ENCODE results near the gene IFNA14. TPM values are rescaled to one million over a fixed set of nuclear protein-coding genes. Genes with fewer than 3 reads are reported as not detected.

The IFNA14 gene
- total RNA-seq, result not detected
- not detected for polyA plus RNA-seq
- long read RNA-seq, donor 1, result 0 reads
- long read RNA-seq, donor 2, result 0 reads

DNA sequence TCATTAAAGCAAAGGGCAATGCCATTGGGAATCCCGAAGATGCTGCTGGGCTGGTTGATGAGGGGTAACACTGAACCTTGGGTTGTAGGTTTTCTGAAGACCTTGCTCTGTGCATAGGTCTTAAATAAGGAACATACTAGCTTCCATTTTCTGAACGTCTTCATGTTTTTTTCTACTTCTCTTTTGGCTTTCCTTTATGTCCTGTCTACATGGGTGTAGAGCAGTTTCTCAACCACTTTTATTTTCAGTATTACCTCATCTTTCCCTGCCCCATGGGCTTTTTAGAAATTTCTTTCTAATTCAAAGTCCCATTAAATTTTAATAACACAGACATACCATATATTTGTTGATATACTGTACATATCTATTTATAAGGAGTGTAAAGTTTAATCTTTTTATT is at the start of gene IFNA14:
TSS of gene IFNA14 (minus strand) at position 95 of the 400 bp plus-strand sequence. CDS start at position 25, 70 bp downstream.
- no peak within 1 kb of the TSS for H3K27ac ChIP-seq
- WGBS, 5 donors, result 58 to 63% (median 61%) methylated on average over 2 of the region's 2 CpGs
- peaks cover 0 to 9% (median 0%) of the 10 kb centered on the region in 7 donors for H3K27me3 ChIP-seq (replicated peaks in 1 of 7)
- intact Hi-C loops (cut with DNase I; ENCODE audit: low total_unique reads), result no loop called here
- no peak within 1 kb of the TSS for H3K4me3 ChIP-seq
- H3K4me1 ChIP-seq, result peaks cover 0 to 8% (median 3%) of the 10 kb centered on the region in 6 donors
- H3K36me3 ChIP-seq, result no peaks in the 10 kb centered on the region
- TF ChIP-seq, protein P1, sequence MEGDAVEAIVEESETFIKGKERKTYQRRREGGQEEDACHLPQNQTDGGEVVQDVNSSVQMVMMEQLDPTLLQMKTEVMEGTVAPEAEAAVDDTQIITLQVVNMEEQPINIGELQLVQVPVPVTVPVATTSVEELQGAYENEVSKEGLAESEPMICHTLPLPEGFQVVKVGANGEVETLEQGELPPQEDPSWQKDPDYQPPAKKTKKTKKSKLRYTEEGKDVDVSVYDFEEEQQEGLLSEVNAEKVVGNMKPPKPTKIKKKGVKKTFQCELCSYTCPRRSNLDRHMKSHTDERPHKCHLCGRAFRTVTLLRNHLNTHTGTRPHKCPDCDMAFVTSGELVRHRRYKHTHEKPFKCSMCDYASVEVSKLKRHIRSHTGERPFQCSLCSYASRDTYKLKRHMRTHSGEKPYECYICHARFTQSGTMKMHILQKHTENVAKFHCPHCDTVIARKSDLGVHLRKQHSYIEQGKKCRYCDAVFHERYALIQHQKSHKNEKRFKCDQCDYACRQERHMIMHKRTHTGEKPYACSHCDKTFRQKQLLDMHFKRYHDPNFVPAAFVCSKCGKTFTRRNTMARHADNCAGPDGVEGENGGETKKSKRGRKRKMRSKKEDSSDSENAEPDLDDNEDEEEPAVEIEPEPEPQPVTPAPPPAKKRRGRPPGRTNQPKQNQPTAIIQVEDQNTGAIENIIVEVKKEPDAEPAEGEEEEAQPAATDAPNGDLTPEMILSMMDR (IDR thresholded peaks at IDR 0.05 in 8 of 11, conservative IDR thresholded peaks at IDR 0.05 in 3 of 11), result no peak
- TF ChIP-seq POLR2AphosphoS5 (IDR thresholded peaks at IDR 0.05), result no peak
- no peak for TF ChIP-seq POLR2A (IDR thresholded peaks at IDR 0.05)
- no peaks in the 10 kb centered on the region for H3K9me3 ChIP-seq
- DNase-seq, result no peak

DNA sequence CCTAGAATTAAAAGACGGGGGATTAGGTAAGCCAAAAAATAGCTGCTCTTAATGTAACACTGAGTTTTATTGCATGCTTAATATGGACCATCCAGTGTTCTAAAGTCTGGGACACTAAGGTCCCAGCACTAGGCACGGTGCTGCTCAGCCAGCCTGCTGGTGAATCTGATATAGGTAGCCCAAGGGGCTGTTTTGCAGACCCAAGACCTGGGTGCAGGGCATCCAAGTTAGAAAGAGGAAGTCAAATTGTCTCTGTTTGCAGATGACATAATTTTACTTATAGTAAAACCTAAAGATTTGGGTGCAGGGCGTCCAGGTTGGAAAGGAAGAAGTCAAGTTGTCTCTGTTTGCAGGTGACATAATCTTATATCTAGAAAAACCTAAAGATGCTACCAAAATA is 47.5 kb upstream of the IFNA14 start:
- Histone ChIP-seq H3K27me3 (replicated peaks in 1 of 7) (peaks cover 0 to 8% (median 3%) of the 10 kb centered on the region in 7 donors), H3K9me3 (peaks cover 0 to 4% (median 0%) of the 10 kb centered on the region in 8 donors), H3K36me3 (no peaks in the 10 kb centered on the region), H3K4me3 (no peak overlapping the region), H3K27ac (peak overlapping the region in 1 of 8 donors; percentile 21), H3K4me1 (peaks cover 0 to 10% (median 0%) of the 10 kb centered on the region in 6 donors)
- DNase-seq, result no peak
- WGBS, 5 donors, result 61 to 77% (median 70%) methylated on average over 3 of the region's 3 CpGs
- TF ChIP-seq, protein P1 (IDR thresholded peaks at IDR 0.05 in 8 of 11, conservative IDR thresholded peaks at IDR 0.05 in 3 of 11), result no peak
- no peak for TF ChIP-seq POLR2A (IDR thresholded peaks at IDR 0.05)
- no peak for TF ChIP-seq POLR2AphosphoS5 (IDR thresholded peaks at IDR 0.05)
- intact Hi-C loops (cut with DNase I; ENCODE audit: low total_unique reads), result no loop called here

DNA sequence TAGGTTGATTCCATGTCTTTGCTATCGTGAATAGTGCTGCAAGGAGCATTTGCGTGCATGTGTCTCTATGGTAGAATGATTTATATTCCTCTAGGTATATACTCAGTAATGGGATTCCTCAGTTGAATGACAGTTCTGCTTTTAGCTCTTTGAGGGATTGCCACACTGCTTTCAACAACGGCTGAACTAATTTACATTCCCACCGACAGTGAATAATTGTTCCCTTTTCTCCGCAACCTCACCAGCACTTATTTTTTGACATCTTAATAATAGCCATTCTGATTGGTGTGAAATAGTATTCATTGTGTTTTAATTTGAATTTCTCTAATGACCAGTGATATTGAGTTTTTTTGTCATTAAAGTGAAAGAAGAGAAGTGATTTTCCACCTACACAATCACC is 46.9 kb upstream of the IFNA14 start:
- H3K4me1 ChIP-seq, result peaks cover 0 to 10% (median 0%) of the 10 kb centered on the region in 6 donors
- H3K4me3 ChIP-seq, result no peak overlapping the region
- no peak for DNase-seq
- no peaks in the 10 kb centered on the region for H3K36me3 ChIP-seq
- intact Hi-C loops (cut with DNase I; ENCODE audit: low total_unique reads), result no loop called here
- peak overlapping the region in 1 of 8 donors; percentile 21 for H3K27ac ChIP-seq
- WGBS, 5 donors, result 55 to 72% (median 68%) methylated on average over 5 of the region's 5 CpGs
- H3K27me3 ChIP-seq (replicated peaks in 1 of 7), result peaks cover 0 to 8% (median 3%) of the 10 kb centered on the region in 7 donors
- TF ChIP-seq, protein P1 (IDR thresholded peaks at IDR 0.05 in 8 of 11, conservative IDR thresholded peaks at IDR 0.05 in 3 of 11), result no peak
- TF ChIP-seq POLR2AphosphoS5 (IDR thresholded peaks at IDR 0.05), result no peak
- no peak for TF ChIP-seq POLR2A (IDR thresholded peaks at IDR 0.05)
- peaks cover 0 to 4% (median 0%) of the 10 kb centered on the region in 8 donors for H3K9me3 ChIP-seq

DNA sequence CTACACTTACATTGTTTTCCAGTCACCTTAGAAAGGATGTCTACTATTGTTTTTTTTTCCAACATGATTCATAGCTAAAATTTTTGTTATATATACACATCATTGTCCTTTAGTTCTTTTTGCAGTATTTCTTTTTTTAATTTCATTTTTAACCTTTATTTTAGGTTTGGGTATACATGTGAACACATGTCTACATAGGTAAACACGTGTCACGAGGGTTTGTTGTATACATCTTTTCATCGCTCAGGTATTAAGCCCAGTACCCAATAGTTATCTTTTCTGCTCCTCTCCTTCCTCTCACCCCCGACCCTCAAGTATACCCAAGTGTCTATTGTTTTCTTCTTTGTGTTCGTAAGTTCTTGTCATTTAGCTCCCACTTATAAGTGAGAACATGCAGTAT is 46.3 kb upstream of the IFNA14 start:
- Histone ChIP-seq H3K4me3 (no peak overlapping the region), H3K27ac (no peak overlapping the region), H3K36me3 (no peaks in the 10 kb centered on the region), H3K4me1 (peaks cover 0 to 10% (median 0%) of the 10 kb centered on the region in 6 donors), H3K9me3 (peaks cover 0 to 4% (median 0%) of the 10 kb centered on the region in 8 donors), H3K27me3 (replicated peaks in 1 of 7) (peaks cover 0 to 8% (median 3%) of the 10 kb centered on the region in 7 donors)
- DNase-seq, result no peak
- no peak for TF ChIP-seq POLR2A (IDR thresholded peaks at IDR 0.05)
- TF ChIP-seq, protein P1 (IDR thresholded peaks at IDR 0.05 in 8 of 11, conservative IDR thresholded peaks at IDR 0.05 in 3 of 11), result no peak
- no peak for TF ChIP-seq POLR2AphosphoS5 (IDR thresholded peaks at IDR 0.05)
- WGBS, 5 donors, result 86 to 93% (median 90%) methylated on average over 5 of the region's 5 CpGs
- intact Hi-C loops (cut with DNase I; ENCODE audit: low total_unique reads), result no loop called here

All from spleen (tissue), 13 donors.